Omental fat pad (tissue), 4 donors: ENCODE results near the gene SLC66A3. TPM values are rescaled to one million over a fixed set of nuclear protein-coding genes. Genes with fewer than 3 reads are reported as not detected.

Experiments
- ATAC-seq: fragments of 150-250 bp; one replicate; pipeline ENCODE4 v1.9.1; 2016; ENCODE audit warnings: mild to moderate bottlenecking, moderate library complexity; ENCODE audit not compliant: low FRiP score
- DNase-seq: peaks from one replicate; pipeline ENCODE4 v3.0.0-alpha.2; 2019; ENCODE audit warnings: low spot score
- total RNA-seq, 4 donors: library from RNA; depleted of rRNA; stranded (reverse); fragments of >200 nt; gene quantifications; one replicate each; pipeline ENCODE4 v1.1.0, GENCODE V29; 2016
- TF ChIP-seq, protein P1 (sequence below), 3 donors: fragments of 450-650 bp; IDR thresholded peaks; one replicate each; pipeline ENCODE4 v1.5.1; 2016 to 2017; ENCODE audit warnings: antibody characterized with exemption in 3 of 3, mild to moderate bottlenecking in 3 of 3, moderate library complexity in 2 of 3

The SLC66A3 gene
- total RNA-seq, 4 donors from 2014 or later = 32.5 to 68.7 (median 59.0) TPM

- no peak for DNase-seq
- ATAC-seq = no peak
- TF ChIP-seq, protein P1, sequence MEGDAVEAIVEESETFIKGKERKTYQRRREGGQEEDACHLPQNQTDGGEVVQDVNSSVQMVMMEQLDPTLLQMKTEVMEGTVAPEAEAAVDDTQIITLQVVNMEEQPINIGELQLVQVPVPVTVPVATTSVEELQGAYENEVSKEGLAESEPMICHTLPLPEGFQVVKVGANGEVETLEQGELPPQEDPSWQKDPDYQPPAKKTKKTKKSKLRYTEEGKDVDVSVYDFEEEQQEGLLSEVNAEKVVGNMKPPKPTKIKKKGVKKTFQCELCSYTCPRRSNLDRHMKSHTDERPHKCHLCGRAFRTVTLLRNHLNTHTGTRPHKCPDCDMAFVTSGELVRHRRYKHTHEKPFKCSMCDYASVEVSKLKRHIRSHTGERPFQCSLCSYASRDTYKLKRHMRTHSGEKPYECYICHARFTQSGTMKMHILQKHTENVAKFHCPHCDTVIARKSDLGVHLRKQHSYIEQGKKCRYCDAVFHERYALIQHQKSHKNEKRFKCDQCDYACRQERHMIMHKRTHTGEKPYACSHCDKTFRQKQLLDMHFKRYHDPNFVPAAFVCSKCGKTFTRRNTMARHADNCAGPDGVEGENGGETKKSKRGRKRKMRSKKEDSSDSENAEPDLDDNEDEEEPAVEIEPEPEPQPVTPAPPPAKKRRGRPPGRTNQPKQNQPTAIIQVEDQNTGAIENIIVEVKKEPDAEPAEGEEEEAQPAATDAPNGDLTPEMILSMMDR (IDR thresholded peaks at IDR 0.05) = no peak
These were observed 30.9 kb downstream of the SLC66A3 start for GRCh38 chr2:11186145-11186544.

GRCh38 chr2:11187083-11187619 lies 31.9 kb downstream of the SLC66A3 start:
- TF ChIP-seq, protein P1 (IDR thresholded peaks at IDR 0.05) = no peak
- no peak for DNase-seq
- no peak for ATAC-seq

GRCh38 chr2:11187731-11188130 lies 32.5 kb downstream of the SLC66A3 start:
- TF ChIP-seq, protein P1 (IDR thresholded peaks at IDR 0.05) = no peak
- no peak for DNase-seq
- ATAC-seq = no peak

- ATAC-seq (no peak), DNase-seq (no peak)
- TF ChIP-seq, protein P1 (IDR thresholded peaks at IDR 0.05) = no peak
These were observed 41.0 kb downstream of the SLC66A3 start for GRCh38 chr2:11196246-11196645.

GRCh38 chr2:11200651-11201050 lies 45.4 kb downstream of the SLC66A3 start:
- TF ChIP-seq, protein P1 (IDR thresholded peaks at IDR 0.05) = no peak
- no peak for DNase-seq
- ATAC-seq = no peak

DNA sequence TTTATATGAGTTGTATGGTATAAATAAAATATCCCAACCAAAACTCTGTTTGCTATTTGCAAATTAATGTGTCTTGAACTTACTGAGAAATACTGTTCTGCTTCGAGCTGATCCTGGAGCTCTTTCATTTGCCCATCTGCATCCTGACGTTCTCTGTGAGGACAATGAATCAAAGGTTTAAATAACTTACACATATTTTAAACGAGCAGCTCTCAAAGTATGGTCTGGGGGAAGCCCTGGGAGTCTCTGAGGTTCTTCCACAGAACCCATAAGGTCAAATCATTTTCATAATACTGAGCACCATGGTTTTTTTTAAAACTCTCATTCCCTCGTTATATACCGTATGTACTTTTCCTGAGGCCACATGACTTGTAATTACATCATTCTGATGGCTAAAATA lies 46.7 kb downstream of the SLC66A3 start:
- ATAC-seq = no peak
- TF ChIP-seq, protein P1 (IDR thresholded peaks at IDR 0.05) = no peak
- DNase-seq = no peak

DNA sequence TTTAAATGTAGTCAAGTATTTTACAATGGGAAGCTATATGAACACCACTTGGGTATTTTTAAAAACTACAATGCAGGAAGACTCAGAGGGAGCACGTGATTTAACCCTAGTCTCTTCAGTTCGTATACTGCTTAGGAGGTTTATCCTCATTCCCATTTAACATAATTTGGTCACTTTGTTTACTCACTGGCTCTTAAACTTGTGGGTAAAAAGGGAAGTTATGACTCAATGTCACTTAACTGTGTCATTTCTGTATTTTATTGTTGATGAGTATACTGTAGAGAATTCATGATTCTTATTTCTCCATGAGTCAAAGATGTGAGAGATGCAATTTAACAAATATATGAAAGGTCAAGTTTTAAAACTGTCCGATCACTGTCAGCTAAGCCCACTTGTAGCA lies 48.2 kb downstream of the SLC66A3 start:
- DNase-seq (no peak), ATAC-seq (no peak)

More for the DNA sequence above, 48.2 kb downstream of the SLC66A3 start:
- TF ChIP-seq, protein P1 (IDR thresholded peaks at IDR 0.05) = no peak
